ENCODE results near the gene ACTN4.

GRCh38 chr19:38654628-38655055, 7.2 kb downstream of the ACTN4 start:
- TF ChIP-seq CTCF (conservative IDR thresholded peaks at IDR 0.05; ENCODE audit: low read length) (no peak), EZH2phosphoT487 (IDR thresholded peaks at IDR 0.05; ENCODE audit: borderline replicate concordance) (no peak)
